ENCODE results near the gene AURKAIP1. TPM values are rescaled to one million over a fixed set of nuclear protein-coding genes. Genes with fewer than 3 reads are reported as not detected.

The AURKAIP1 gene
- total RNA-seq, 4 donors from 2014 or later, result 98.4 to 152 (median 117) TPM

GRCh38 chr1:1360506-1361169, 14.4 kb downstream of the AURKAIP1 start:
- TF ChIP-seq EP300 (IDR thresholded peaks at IDR 0.05), result no peak
- TF ChIP-seq POLR2A (IDR thresholded peaks at IDR 0.05; ENCODE audit: low read depth), result no peak
- peak; percentile 34 to 45 for TF ChIP-seq POLR2AphosphoS5 (IDR thresholded peaks at IDR 0.05)
- H3K27me3 ChIP-seq, result peaks cover 0 to 44% (median 7%) of the 10 kb centered on the region in 4 donors
- peak overlapping the region; percentile 81 to 88 (median 84) for H3K27ac ChIP-seq (replicated peaks in 1 of 4)
- H3K4me3 ChIP-seq, result no peak overlapping the region
- WGBS, result 71% methylated on average over 18 of the region's 20 CpGs
- no peaks in the 10 kb centered on the region for H3K9me3 ChIP-seq
- peaks cover 12 to 68% (median 63%) of the 10 kb centered on the region in 4 donors for H3K4me1 ChIP-seq
- no peak for DNase-seq (ENCODE audit: extremely low spot score)
- intact Hi-C loops (cut with DNase I), result no loop called here
- H3K36me3 ChIP-seq, result no peaks in the 10 kb centered on the region

- Histone ChIP-seq H3K36me3 (peaks cover 0 to 2% (median 0%) of the 10 kb centered on the region in 4 donors), H3K9me3 (no peaks in the 10 kb centered on the region), H3K27me3 (peaks cover 0 to 52% (median 11%) of the 10 kb centered on the region in 4 donors), H3K27ac (replicated peaks in 1 of 4) (peak overlapping the region; percentile 81 to 88 (median 84)), H3K4me3 (no peak overlapping the region), H3K4me1 (peaks cover 20 to 75% (median 71%) of the 10 kb centered on the region in 4 donors)
- intact Hi-C loops (cut with DNase I), result no loop called here
- 52% methylated on average over 16 of the region's 28 CpGs for WGBS
- peak in 1 of 2 donors; percentile 14 for TF ChIP-seq POLR2AphosphoS5 (IDR thresholded peaks at IDR 0.05)
- no peak for TF ChIP-seq EP300 (IDR thresholded peaks at IDR 0.05)
- DNase-seq (ENCODE audit: extremely low spot score), result no peak
Observed at GRCh38 chr1:1359664-1360468, 15.1 kb downstream of the AURKAIP1 start.

GRCh38 chr1:1359308-1359663, 15.7 kb downstream of the AURKAIP1 start:
- TF ChIP-seq EP300 (IDR thresholded peaks at IDR 0.05) (no peak), CTCF (IDR thresholded peaks at IDR 0.05) (no peak), POLR2AphosphoS5 (IDR thresholded peaks at IDR 0.05) (no peak), POLR2A (IDR thresholded peaks at IDR 0.05; ENCODE audit: low read depth) (no peak)
- intact Hi-C loops (cut with DNase I), result no loop called here
- Histone ChIP-seq H3K27ac (replicated peaks in 1 of 4) (peak overlapping the region; percentile 81 to 88 (median 84)), H3K4me1 (peaks cover 26 to 81% (median 77%) of the 10 kb centered on the region in 4 donors), H3K9me3 (no peaks in the 10 kb centered on the region), H3K4me3 (peak overlapping the region in 1 of 4 donors; percentile 69), H3K27me3 (peaks cover 0 to 58% (median 16%) of the 10 kb centered on the region in 4 donors), H3K36me3 (peaks cover 0 to 8% (median 3%) of the 10 kb centered on the region in 4 donors)
- no peak for DNase-seq (ENCODE audit: extremely low spot score)
- 69% methylated on average over 6 of the region's 6 CpGs for WGBS

GRCh38 chr1:1358433-1359271, 16.4 kb downstream of the AURKAIP1 start, which contains the start of gene MXRA8:
TSS of gene MXRA8 (minus strand) at chr1:1358555. CDS start at chr1:1358504, 51 bp downstream.
- intact Hi-C loops (cut with DNase I), result no loop called here
- peaks cover 32 to 87% (median 83%) of the 10 kb centered on the region in 4 donors for H3K4me1 ChIP-seq
- peak within 1 kb of the TSS; percentile 47 to 69 (median 57) for H3K4me3 ChIP-seq
- H3K27me3 ChIP-seq, result peaks cover 0 to 64% (median 21%) of the 10 kb centered on the region in 4 donors
- peaks cover 0 to 14% (median 6%) of the 10 kb centered on the region in 4 donors for H3K36me3 ChIP-seq
- H3K9me3 ChIP-seq, result no peaks in the 10 kb centered on the region
- H3K27ac ChIP-seq (replicated peaks in 1 of 4), result peak within 1 kb of the TSS; percentile 81 to 88 (median 84)
- DNase-seq (ENCODE audit: extremely low spot score), result no peak
- TF ChIP-seq CTCF (IDR thresholded peaks at IDR 0.05) (no peak), POLR2AphosphoS5 (IDR thresholded peaks at IDR 0.05) (peak; percentile 42 to 71), EP300 (IDR thresholded peaks at IDR 0.05) (no peak), POLR2A (IDR thresholded peaks at IDR 0.05; ENCODE audit: low read depth) (no peak)
- 16% methylated on average over 9 of the region's 29 CpGs for WGBS

GRCh38 chr1:1357871-1358432, 17.1 kb downstream of the AURKAIP1 start:
- Histone ChIP-seq H3K9me3 (no peaks in the 10 kb centered on the region), H3K4me1 (peaks cover 39 to 94% (median 90%) of the 10 kb centered on the region in 4 donors), H3K27me3 (peaks cover 0 to 71% (median 25%) of the 10 kb centered on the region in 4 donors), H3K27ac (replicated peaks in 1 of 4) (peak overlapping the region; percentile 81 to 88 (median 84)), H3K4me3 (peak overlapping the region; percentile 47 to 69 (median 57)), H3K36me3 (peaks cover 0 to 21% (median 7%) of the 10 kb centered on the region in 4 donors)
- no peak for TF ChIP-seq EP300 (IDR thresholded peaks at IDR 0.05)
- no peak for TF ChIP-seq CTCF (IDR thresholded peaks at IDR 0.05)
- no peak for TF ChIP-seq POLR2A (IDR thresholded peaks at IDR 0.05; ENCODE audit: low read depth)
- TF ChIP-seq POLR2AphosphoS5 (IDR thresholded peaks at IDR 0.05), result no peak
- WGBS, result 6% methylated on average over 7 of the region's 18 CpGs
- DNase-seq (ENCODE audit: extremely low spot score), result no peak
- intact Hi-C loops (cut with DNase I), result no loop called here
